AG10803 (cell line): ENCODE data around the gene WDR82.

Source experiments
- DNase-seq: peaks from one replicate; pipeline ENCODE4 v3.0.0; 2010; ENCODE audit warnings: low read depth
- H3K4me3 ChIP-seq: 2 replicates; pipeline ENCODE4 v1.5.1; 2011; ENCODE audit warnings: mild to moderate bottlenecking, low read length, control low read depth
- CTCF ChIP-seq: conservative IDR thresholded peaks from 2 replicates; pipeline ENCODE4 v1.5.1; 2011; ENCODE audit warnings: mild to moderate bottlenecking, low read length, control low read depth, inconsistent platforms

Gene WDR82

GRCh38 chr3:52298149-52299098 is 20.0 kb upstream of the WDR82 start:
- H3K4me3 ChIP-seq = no peak overlapping the region

GRCh38 chr3:52297242-52298148 is 19.0 kb upstream of the WDR82 start:
- DNase-seq = no peak
- H3K4me3 ChIP-seq = no peak overlapping the region
- TF ChIP-seq CTCF = no peak

More at GRCh38 chr3:52298149-52299098, 20.0 kb upstream of the WDR82 start:
- no peak for TF ChIP-seq CTCF
- no peak for DNase-seq

- no peak overlapping the region for H3K4me3 ChIP-seq
- DNase-seq = no peak
- no peak for TF ChIP-seq CTCF
These were observed 17.3 kb upstream of the WDR82 start for GRCh38 chr3:52295671-52296208.

- no peak for TF ChIP-seq CTCF
- H3K4me3 ChIP-seq = no peak overlapping the region
- no peak for DNase-seq
These were observed 16.1 kb upstream of the WDR82 start for GRCh38 chr3:52294320-52295150.

GRCh38 chr3:52293491-52294319 is 15.3 kb upstream of the WDR82 start:
- no peak for TF ChIP-seq CTCF
- no peak for DNase-seq
- no peak overlapping the region for H3K4me3 ChIP-seq
